ENCODE data around the gene GALNTL6.

GRCh38 chr4:172927096-172927814, 1114.1 kb downstream of the GALNTL6 start:
- TF ChIP-seq CTCF (IDR thresholded peaks at IDR 0.05; ENCODE audit: insufficient read depth, low read length, poor library complexity, severe bottlenecking) (no peak), EZH2phosphoT487 (conservative IDR thresholded peaks at IDR 0.05; ENCODE audit: low read length) (no peak)
